Activated T-cell treated with anti-CD3 and anti-CD28 coated beads, Interleukin-2, amount 50 U/mL, for 4 hours (primary cell): ENCODE results near the gene ZNF473. TPM values are rescaled to one million over a fixed set of nuclear protein-coding genes. Genes with fewer than 3 reads are reported as not detected.

Experiments
- ATAC-seq, 2 donors: fragments of 200-7000 bp; cut with Tn5 transposase; one replicate each; pipeline ENCODE4 v1.10.0; 2021
- DNase-seq: peaks from one replicate; pipeline ENCODE4 v3.0.0-alpha.2; 2020
- H3K27me3 Mint-ChIP-seq: one replicate; pipeline ENCODE4 v1.8.0; 2021; ENCODE audit warnings: low read depth, mixed read lengths
- H3K36me3 Mint-ChIP-seq: one replicate; pipeline ENCODE4 v1.8.0; 2022; ENCODE audit warnings: mixed read lengths; ENCODE audit not compliant: insufficient read depth
- H3K4me1 Mint-ChIP-seq: one replicate; pipeline ENCODE4 v1.8.0; 2021; ENCODE audit warnings: low read depth, mixed read lengths
- H3K4me3 Mint-ChIP-seq: one replicate; pipeline ENCODE4 v1.8.0; 2021; ENCODE audit warnings: mild to moderate bottlenecking, moderate library complexity, mixed read lengths
- H3K9me3 Mint-ChIP-seq: one replicate; pipeline ENCODE4 v1.8.0; 2021; ENCODE audit warnings: mixed read lengths
- total RNA-seq, 3 donors: library from RNA; stranded (reverse); gene quantifications; one replicate each; pipeline ENCODE4 v1.2.1, GENCODE V29; 2021

Gene ZNF473
- total RNA-seq, 3 donors from 2014 or later: 9.5 to 12.7 (median 10.1) TPM

DNA sequence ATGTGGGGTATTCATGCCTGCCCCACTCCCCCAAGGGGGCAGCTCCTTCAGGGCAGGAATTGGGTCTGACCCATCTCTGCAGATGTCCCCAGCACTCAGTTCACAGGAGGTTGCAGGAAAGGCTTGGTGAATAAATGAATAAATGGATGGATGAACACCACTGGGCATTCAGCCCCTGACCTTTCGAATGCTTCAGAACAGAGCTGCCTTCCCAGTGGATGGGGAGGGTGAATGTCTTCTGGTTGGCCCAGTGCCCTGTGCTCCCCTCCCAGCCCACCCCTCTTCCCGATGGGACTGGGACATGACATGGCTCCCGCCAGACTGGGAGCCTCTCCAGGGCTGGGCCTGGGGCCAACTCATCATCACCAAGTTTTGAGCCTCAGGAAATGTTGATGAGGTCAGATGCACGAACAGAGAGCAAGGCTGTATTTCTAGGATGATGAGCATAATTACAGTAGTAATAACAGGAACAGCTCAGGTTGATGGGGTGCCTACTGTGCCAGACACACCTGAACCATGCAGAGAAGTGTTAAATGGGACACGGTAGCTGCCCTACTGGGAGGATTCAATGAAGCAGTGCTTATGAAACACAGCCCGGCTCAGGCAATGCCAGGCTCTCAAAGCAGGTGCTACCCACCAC is 26.3 kb upstream of the ZNF473 start:
- no peak for ATAC-seq
- Mint-ChIP-seq H3K4me3 (no peak overlapping the region), H3K27me3 (no peaks in the 10 kb centered on the region), H3K36me3 (peaks cover 36% of the 10 kb centered on the region), H3K9me3 (no peaks in the 10 kb centered on the region), H3K4me1 (peaks cover 13% of the 10 kb centered on the region)
- no peak for DNase-seq

DNA sequence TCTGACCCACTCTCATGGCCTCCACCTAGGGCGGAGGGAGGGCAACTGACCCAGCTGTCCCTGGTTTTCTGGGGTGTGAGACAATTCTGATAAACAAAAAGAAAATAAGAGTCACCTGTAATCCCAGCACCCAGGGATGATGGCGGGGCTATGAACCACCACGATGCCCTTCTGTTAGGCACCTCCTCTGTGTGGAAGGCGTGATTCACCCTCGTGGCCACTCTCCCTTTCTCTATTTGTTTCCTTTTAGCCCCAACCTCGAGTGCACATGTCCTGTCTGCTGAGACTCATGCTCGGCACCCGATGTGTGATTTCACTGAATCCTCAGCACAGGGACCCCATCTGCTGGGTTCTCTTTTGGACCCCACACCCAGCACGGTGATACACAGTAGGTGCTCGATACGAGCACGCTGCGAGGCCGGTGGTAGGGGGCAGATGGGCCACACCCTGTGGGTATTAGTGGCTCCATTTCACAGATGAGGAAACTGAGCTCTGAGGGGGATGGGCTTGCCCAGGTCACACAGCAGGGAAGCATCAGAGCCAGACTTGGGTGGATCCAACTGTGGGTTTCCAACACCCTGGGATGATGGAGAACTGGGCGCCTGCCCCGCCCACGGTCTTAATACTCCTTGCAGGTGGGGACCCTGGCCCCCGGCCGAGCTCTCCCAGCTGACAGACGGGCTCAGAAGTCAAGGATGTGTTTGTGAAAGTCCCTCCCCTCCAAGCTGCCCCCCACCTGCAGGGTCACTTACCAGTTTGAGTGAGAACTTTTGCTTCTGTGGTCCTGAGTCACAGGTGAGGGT is 25.6 kb upstream of the ZNF473 start:
- no peak for ATAC-seq
- Mint-ChIP-seq H3K27me3 (no peaks in the 10 kb centered on the region), H3K9me3 (no peaks in the 10 kb centered on the region), H3K36me3 (peaks cover 35% of the 10 kb centered on the region), H3K4me3 (no peak overlapping the region), H3K4me1 (peaks cover 20% of the 10 kb centered on the region)
- DNase-seq: no peak

DNA sequence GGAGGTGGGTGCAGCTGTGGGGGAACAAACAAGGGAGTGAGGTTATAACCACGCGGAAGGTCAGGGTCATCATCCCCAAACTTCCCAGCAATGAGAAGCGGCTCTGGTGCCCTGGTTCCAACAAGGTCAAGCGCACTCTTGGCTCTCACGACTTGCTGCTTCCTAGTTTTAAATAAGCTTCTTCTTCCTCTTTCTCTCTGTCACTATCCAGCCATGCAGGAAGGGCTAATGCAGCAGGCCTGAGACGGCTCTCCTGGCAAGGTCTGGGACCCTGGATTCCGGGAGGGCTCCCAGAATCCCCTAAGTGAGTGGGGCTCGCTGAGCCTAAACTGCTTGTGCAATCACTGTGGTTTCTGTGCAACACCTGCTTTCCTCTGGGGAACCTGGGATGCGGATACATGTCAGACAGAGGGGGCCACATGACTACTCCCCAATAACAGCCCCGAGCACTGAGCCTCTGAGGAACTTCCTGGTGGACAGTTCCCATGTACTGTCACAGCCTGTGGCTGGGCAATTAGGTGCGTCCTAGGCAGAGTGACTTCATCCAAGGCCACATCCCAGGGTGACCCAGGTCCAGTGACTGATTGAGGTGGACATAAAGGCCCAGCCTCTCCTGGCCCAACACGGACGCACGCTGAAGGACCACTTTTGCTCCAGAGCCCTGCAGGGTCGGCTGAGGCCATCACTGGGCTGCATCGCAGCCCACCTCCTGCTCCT is 24.8 kb upstream of the ZNF473 start:
- H3K36me3 Mint-ChIP-seq: peaks cover 36% of the 10 kb centered on the region
- no peak overlapping the region for H3K4me3 Mint-ChIP-seq
- DNase-seq: no peak
- H3K27me3 Mint-ChIP-seq: no peaks in the 10 kb centered on the region
- no peak for ATAC-seq
- no peaks in the 10 kb centered on the region for H3K9me3 Mint-ChIP-seq
- peaks cover 22% of the 10 kb centered on the region for H3K4me1 Mint-ChIP-seq

DNA sequence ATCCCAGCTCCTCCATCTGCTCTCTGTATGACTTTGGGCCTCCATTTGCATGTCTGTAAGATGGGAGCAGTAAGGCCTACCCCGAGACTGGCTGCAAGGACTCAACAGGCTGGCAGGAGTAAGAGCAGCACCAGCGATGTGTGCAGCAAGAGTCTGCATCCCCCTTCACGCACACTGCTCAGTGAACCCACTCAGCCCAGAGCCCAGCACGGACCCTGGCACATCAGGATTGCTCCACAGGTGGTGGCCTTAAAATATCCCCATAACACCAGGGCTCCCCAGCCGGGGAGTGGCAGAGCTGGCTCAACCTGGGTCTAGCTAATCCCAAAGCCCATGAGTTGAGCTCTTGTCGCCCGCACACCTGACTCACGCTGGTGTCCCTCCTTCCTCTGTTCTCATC is 24.0 kb upstream of the ZNF473 start:
- H3K36me3 Mint-ChIP-seq: peaks cover 35% of the 10 kb centered on the region
- ATAC-seq: no peak
- H3K27me3 Mint-ChIP-seq: no peaks in the 10 kb centered on the region
- H3K4me3 Mint-ChIP-seq: no peak overlapping the region
- no peaks in the 10 kb centered on the region for H3K9me3 Mint-ChIP-seq
- H3K4me1 Mint-ChIP-seq: peaks cover 22% of the 10 kb centered on the region
- no peak for DNase-seq

DNA sequence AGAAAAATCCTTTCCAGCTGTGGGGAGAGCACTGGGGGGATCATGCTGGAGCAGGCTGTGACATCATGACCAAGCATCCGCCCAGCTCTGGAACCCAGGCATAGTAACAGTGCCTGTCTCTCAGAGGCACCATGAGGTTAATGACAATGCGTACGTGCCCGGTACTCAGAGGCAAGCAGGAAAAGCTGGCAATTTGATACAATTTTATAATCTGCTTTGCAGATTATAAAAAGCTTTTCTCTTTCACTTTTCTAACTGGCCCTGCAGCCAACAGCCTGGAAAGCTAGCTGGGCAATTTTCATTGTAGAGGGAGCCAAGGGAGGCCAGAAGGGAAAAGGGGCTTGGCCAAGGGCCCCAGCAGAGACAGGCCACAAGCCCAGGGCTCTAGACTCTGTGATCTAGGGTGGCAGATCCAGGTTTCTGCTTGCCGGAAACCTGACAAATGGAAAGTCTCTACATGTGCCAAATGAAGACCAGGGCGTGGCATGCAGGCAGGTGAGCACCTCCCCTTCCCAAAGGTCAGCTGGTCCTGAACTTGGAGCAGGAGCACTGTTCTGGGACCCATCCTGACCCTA is 23.3 kb upstream of the ZNF473 start:
- H3K4me1 Mint-ChIP-seq: peaks cover 22% of the 10 kb centered on the region
- no peaks in the 10 kb centered on the region for H3K27me3 Mint-ChIP-seq
- H3K36me3 Mint-ChIP-seq: peaks cover 40% of the 10 kb centered on the region
- no peaks in the 10 kb centered on the region for H3K9me3 Mint-ChIP-seq
- DNase-seq (no peak), ATAC-seq (no peak)
- H3K4me3 Mint-ChIP-seq: no peak overlapping the region

DNA sequence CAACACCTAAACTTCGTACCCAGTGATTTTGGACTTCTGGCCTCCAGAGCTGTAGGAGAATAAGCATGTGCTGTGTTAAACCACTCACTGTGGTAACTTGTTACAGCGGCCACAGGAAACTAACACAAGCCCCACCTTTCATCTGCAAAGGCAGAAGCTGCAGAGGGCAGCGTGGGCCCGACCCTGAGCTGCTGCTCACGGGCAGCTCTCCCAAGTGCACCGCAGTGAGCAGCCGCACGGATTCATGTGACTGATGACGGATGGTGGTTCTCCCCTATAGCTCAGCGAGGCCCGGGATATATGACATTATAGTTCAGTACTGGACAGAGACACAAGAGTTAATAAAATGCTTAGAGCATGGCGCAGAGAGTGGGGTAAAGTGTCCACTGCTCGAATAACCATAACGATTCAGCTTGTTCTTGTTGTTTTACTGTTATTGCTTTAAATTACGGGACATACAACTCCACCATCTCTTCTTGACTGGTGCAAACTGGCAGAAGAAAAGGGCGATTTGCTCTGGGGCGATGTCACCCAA is 22.5 kb upstream of the ZNF473 start:
- Mint-ChIP-seq H3K9me3 (no peaks in the 10 kb centered on the region), H3K4me1 (peaks cover 22% of the 10 kb centered on the region), H3K4me3 (no peak overlapping the region), H3K36me3 (peaks cover 41% of the 10 kb centered on the region), H3K27me3 (no peaks in the 10 kb centered on the region)
- DNase-seq (no peak), ATAC-seq (no peak)

DNA sequence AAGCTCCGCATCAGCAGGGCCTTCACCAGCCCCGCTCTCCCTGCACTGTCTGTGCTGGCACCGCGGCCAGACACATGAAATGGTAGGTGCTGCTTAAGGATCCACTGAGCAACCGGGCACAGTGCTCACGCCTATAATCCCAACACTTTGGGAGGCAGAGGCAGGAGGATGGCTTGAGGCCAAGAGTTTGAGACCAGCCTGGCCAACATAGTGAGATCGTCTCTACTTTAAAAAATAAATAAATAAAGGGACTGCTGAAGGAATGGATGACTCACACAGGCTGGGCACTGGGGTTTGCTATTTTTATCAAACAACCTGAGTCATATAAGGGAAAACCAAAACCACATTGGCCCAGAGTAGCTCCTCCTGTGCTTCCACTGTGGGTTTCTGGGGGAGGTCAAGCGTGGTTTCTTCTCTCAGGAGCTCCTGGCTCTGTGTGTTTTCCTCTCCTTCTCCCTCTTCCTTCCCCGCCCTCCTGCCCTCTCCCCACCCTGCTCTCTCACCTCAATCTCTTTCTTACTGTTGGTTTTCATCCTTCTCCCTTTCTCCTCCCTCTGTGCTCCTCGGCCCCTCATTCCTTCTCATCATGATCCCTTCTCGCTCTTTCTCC is 21.9 kb upstream of the ZNF473 start:
- no peaks in the 10 kb centered on the region for H3K9me3 Mint-ChIP-seq

DNA sequence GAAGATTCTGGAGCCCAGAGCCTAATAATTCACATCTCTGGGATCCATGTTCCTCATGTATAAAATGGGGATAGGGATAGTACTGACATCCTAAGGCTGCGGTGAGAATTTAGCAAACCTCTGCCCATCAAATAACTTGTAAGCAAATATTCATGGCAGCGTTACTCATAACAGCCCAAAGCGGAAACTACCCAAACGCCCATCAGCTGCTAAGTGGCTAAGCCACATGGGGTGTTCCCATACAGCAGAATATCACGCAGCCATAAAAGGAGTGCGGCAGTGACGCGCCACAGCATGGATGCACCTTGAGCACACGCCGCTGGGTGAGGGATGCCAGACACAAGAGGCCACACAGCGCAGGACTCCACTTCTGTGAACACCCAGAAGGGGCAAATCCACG is 20.4 kb upstream of the ZNF473 start:
- Mint-ChIP-seq H3K36me3 (peaks cover 46% of the 10 kb centered on the region), H3K4me1 (peaks cover 22% of the 10 kb centered on the region), H3K27me3 (no peaks in the 10 kb centered on the region), H3K4me3 (no peak overlapping the region), H3K9me3 (no peaks in the 10 kb centered on the region)
- no peak for DNase-seq
- peak in 1 of 2 donors; percentile 45 for ATAC-seq

More for the DNA sequence above, 21.9 kb upstream of the ZNF473 start:
- peaks cover 47% of the 10 kb centered on the region for H3K36me3 Mint-ChIP-seq
- DNase-seq: no peak
- H3K27me3 Mint-ChIP-seq: no peaks in the 10 kb centered on the region
- peak; percentile 69 to 71 for ATAC-seq
- H3K4me1 Mint-ChIP-seq: peaks cover 22% of the 10 kb centered on the region
- H3K4me3 Mint-ChIP-seq: peak overlapping the region; percentile 12

DNA sequence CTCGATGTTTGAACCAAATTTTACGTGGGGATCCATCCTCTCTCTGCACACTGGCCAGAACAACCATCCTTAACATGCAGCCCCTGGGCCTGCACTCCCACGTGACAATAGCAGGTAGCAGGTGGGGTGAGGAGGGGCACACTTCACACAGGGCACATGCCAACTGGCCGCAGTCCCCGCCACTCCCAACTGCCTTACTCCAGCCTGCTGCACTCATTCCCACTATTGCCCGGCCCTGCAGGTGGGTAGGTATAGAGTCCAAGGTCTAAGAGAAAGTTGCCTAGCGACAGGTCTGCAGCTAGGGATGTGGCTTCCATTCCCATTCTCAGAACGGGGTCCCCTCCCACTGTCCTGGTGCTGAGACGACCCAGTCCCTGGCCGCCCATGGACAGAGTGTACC is 18.6 kb upstream of the ZNF473 start:
- ATAC-seq: no peak
- Mint-ChIP-seq H3K4me1 (peaks cover 22% of the 10 kb centered on the region), H3K36me3 (peaks cover 37% of the 10 kb centered on the region), H3K4me3 (no peak overlapping the region), H3K9me3 (no peaks in the 10 kb centered on the region), H3K27me3 (no peaks in the 10 kb centered on the region)
- no peak for DNase-seq

DNA sequence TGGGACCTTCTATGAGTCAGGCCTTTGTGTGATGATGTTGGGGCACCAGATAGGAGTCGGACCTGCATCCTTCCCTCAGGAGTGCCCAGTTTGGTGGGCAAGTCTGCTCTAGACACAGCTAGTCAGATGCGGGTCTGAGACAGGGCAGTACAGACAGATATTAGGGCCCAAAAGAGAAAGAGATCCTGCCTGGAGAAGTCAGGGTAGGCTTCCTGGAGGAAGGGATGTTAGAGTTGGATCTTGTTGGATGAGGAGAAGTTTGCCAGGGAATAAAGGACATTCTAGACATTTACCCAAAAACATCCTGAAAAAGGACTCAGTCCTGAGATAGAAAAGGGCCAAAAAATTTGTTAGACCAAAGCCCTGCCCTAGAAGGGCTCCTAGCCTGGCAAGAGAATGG is 17.9 kb upstream of the ZNF473 start:
- Mint-ChIP-seq H3K4me1 (peaks cover 21% of the 10 kb centered on the region), H3K36me3 (peaks cover 37% of the 10 kb centered on the region), H3K9me3 (no peaks in the 10 kb centered on the region), H3K27me3 (no peaks in the 10 kb centered on the region), H3K4me3 (no peak overlapping the region)
- ATAC-seq (no peak), DNase-seq (no peak)

DNA sequence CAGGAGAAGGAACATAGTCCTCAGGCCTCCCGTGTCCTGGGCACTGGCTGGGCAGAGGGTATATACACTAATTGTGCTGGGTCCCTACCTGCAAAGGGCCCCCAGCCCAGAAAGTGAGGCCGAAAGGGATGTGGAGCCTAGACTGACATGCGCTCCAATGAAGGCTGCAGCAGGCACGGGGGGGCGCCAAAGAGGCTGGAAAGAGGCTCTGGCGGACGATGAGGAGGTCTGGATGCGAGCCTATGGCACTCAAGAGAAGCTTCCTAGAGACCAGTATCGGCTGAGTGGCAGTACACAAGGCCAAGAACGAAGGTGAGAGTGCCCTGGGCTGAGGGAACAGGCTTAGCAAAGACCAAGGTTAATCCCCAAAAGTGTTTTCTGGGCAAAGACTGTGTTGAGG is 17.3 kb upstream of the ZNF473 start:
- no peak overlapping the region for H3K4me3 Mint-ChIP-seq
- H3K27me3 Mint-ChIP-seq: no peaks in the 10 kb centered on the region
- H3K9me3 Mint-ChIP-seq: no peaks in the 10 kb centered on the region
- DNase-seq: no peak
- H3K36me3 Mint-ChIP-seq: peaks cover 41% of the 10 kb centered on the region
- ATAC-seq: no peak
- H3K4me1 Mint-ChIP-seq: peaks cover 17% of the 10 kb centered on the region

DNA sequence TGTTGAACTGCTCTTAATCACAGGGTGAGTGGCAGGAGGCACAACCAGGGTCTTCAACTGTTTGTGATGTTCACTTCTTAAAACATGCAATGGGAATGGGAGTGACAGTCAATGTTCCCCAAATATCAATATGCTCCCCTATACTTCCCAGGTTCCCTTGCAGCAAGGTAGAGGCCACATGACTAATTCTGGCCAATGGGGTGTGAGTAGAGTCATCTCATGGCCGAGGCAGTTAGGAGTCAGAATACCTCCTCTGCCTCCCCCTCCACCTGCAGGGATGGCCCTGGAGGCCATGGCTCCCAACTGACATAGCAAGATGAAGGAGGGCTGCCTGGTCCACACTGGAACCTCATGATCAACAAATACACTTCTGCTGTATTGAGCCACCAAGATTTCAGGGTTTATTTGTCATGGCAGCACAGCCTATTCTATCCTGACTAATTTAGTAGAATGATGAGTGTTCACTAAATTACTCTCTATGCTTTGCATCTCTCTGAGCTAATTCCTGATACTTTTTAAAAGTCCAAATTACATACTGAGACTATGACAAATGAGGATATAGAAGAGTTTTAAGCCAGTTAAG is 9.5 kb upstream of the ZNF473 start:
- H3K36me3 Mint-ChIP-seq: peaks cover 40% of the 10 kb centered on the region
- H3K4me3 Mint-ChIP-seq: no peak overlapping the region
- ATAC-seq: no peak

DNA sequence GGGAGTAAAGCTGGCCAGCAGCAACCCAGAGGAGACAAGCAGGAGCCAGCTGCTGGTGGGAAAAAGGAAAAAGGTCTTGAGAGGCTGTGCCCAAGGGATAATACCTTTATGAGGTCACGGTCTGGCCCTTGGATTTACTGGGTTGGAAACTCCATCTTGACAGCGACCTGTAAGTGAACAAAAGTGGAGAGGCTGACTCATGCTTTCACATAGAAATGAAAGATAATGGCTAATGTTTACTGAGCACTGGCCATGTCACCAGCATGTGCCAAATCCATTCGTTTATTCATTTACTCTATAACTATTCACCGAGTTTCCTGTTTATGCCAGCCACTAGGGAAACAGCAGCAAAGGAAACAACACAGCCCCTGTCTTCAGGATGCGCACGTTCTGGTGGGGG is 5.3 kb upstream of the ZNF473 start:
- Mint-ChIP-seq H3K4me3 (no peak overlapping the region), H3K27me3 (no peaks in the 10 kb centered on the region)
- DNase-seq: no peak

More for the DNA sequence above, 9.5 kb upstream of the ZNF473 start:
- no peak for DNase-seq
- H3K4me1 Mint-ChIP-seq: peaks cover 4% of the 10 kb centered on the region
- no peaks in the 10 kb centered on the region for H3K9me3 Mint-ChIP-seq
- no peaks in the 10 kb centered on the region for H3K27me3 Mint-ChIP-seq

More for the DNA sequence above, 5.3 kb upstream of the ZNF473 start:
- ATAC-seq: no peak
- no peaks in the 10 kb centered on the region for H3K9me3 Mint-ChIP-seq
- peaks cover 20% of the 10 kb centered on the region for H3K36me3 Mint-ChIP-seq
- H3K4me1 Mint-ChIP-seq: peaks cover 27% of the 10 kb centered on the region
